GM12878 (cell line): ENCODE data around the gene YAP1. TPM values are rescaled to one million over a fixed set of nuclear protein-coding genes. Genes with fewer than 3 reads are reported as not detected.

Experiments
- ATAC-seq: fragments of 200-7000 bp; cut with Tn5 transposase; 3 replicates; pipeline ENCODE4 v1.9.1; 2020; ENCODE audit warnings: mild to moderate bottlenecking, moderate library complexity
- BruUV-seq: library from RNA; stranded (reverse); fragments of 400-500 nt; replicated peaks from 2 replicates; lab custom pipeline; 2021; lab: Mats Ljungman, UMichigan
- CTCF ChIA-PET: fragments of 300-600 bp; sonication (Branson Sonifier 250); formaldehyde crosslinking; extraction: SDS; loops from one replicate; lab custom pipeline; 2021; ENCODE audit warnings: inconsistent platforms; lab: Yijun Ruan, JAX
- POLR2A ChIA-PET: fragments of 350-600 bp; formaldehyde crosslinking; extraction: SDS; loops from one replicate; lab custom pipeline; 2021; ENCODE audit warnings: inconsistent platforms; lab: Charles Lee
- RAD21 ChIA-PET: fragments of 300-600 bp; sonication (Branson Sonifier 250); formaldehyde crosslinking; loops from one replicate; lab custom pipeline; 2023; ENCODE audit warnings: antibody characterized with exemption; ENCODE audit not compliant: unreplicated experiment; lab: Charles Lee
- SMC1A ChIA-PET: fragments of 300-600 bp; sonication (Branson Sonifier 250); formaldehyde crosslinking; loops from one replicate; lab custom pipeline; 2023; ENCODE audit not compliant: unreplicated experiment, uncharacterized antibody; lab: Charles Lee
- DNase-seq: peaks from one replicate; pipeline ENCODE4 v3.0.0-alpha.2; 2011; ENCODE audit warnings: low read depth, low spot score
- FAIRE-seq: peaks from 3 replicates; lab custom pipeline; 2011; peaks lifted over from hg19 to GRCh38; lab: Jason Lieb, UNC
- H2AFZ ChIP-seq: 2 replicates; pipeline ENCODE4 v1.6.0; 2011; ENCODE audit warnings: low read depth, low read length, control low read depth; ENCODE audit not compliant: control insufficient read depth
- H3K27ac ChIP-seq: 2 replicates; pipeline ENCODE4 v1.5.1; 2011; ENCODE audit warnings: control low read depth; ENCODE audit not compliant: control insufficient read depth, insufficient read depth
- H3K27me3 ChIP-seq, 2 experiments: replicated peaks in 1 of 2; 2 replicates each; pipeline versions ENCODE4 v1.6.0 to v1.6.1; 2011; ENCODE audit warnings: low read length in 1 of 2; ENCODE audit not compliant: control insufficient read depth in 2 of 2, insufficient read depth in 2 of 2
- H3K36me3 ChIP-seq, 2 experiments: 2 replicates each; pipeline ENCODE4 v1.5.1; 2011; ENCODE audit warnings: low read length in 1 of 2; ENCODE audit not compliant: control insufficient read depth in 2 of 2, insufficient read depth in 2 of 2
- H3K4me1 ChIP-seq: 2 replicates; pipeline ENCODE4 v1.6.1; 2011; ENCODE audit warnings: mild to moderate bottlenecking, low read length, moderate library complexity, mixed read lengths; ENCODE audit not compliant: control insufficient read depth, insufficient read depth
- H3K4me2 ChIP-seq: 2 replicates; pipeline ENCODE4 v1.6.0; 2011; ENCODE audit warnings: control low read depth; ENCODE audit not compliant: control insufficient read depth, insufficient read depth
- H3K4me3 ChIP-seq: fragments of 200-600 bp; sonication (generic); 2 replicates; pipeline ENCODE4 v1.5.1; 2016
- H3K79me2 ChIP-seq: 2 replicates; pipeline ENCODE4 v1.6.0; 2011; ENCODE audit warnings: low read length; ENCODE audit not compliant: control insufficient read depth, insufficient read depth
- H3K9ac ChIP-seq: 2 replicates; pipeline ENCODE4 v1.8.0; 2011; ENCODE audit warnings: low read length, control low read depth, mixed read lengths; ENCODE audit not compliant: control insufficient read depth, insufficient read depth
- H3K9me3 ChIP-seq: replicated peaks from 3 replicates; pipeline ENCODE4 v1.5.1; 2011; ENCODE audit warnings: mild to moderate bottlenecking, low read length; ENCODE audit not compliant: control insufficient read depth, insufficient read depth
- H4K20me1 ChIP-seq: 2 replicates; pipeline ENCODE4 v1.6.0; 2011; ENCODE audit not compliant: control insufficient read depth, insufficient read depth
- HDAC6 ChIP-seq: fragments of 200-600 bp; sonication (generic); IDR thresholded peaks from one replicate; pipeline ENCODE4 v1.8.0; 2017; ENCODE audit warnings: antibody characterized with exemption; ENCODE audit not compliant: unreplicated experiment
- IRF4 ChIP-seq: IDR thresholded peaks from 2 replicates; pipeline ENCODE4 v1.6.1; 2011; ENCODE audit warnings: low read depth, low read length
- KAT2A ChIP-seq: conservative IDR thresholded peaks from 2 replicates; pipeline ENCODE4 v1.6.1; 2011; ENCODE audit warnings: low read depth, low read length; ENCODE audit not compliant: control insufficient read depth
- PML ChIP-seq: IDR thresholded peaks from 2 replicates; pipeline ENCODE4 v1.6.1; 2012; ENCODE audit warnings: low read length, inconsistent platforms
- RFX5 ChIP-seq: IDR thresholded peaks from 2 replicates; pipeline ENCODE4 v1.6.1; 2011; ENCODE audit warnings: low read depth, low read length, improper control_type of control experiment
- SMAD1 ChIP-seq: fragments of 450-650 bp; IDR thresholded peaks from 2 replicates; pipeline ENCODE4 v1.6.1; 2018; ENCODE audit warnings: mild to moderate bottlenecking, low read depth; ENCODE audit not compliant: partially characterized antibody
- SRF ChIP-seq, 2 experiments: IDR thresholded peaks; 2 replicates each; pipeline ENCODE4 v1.6.1; 2011; ENCODE audit warnings: low read depth in 2 of 2, low read length in 2 of 2, mild to moderate bottlenecking in 1 of 2, moderate library complexity in 1 of 2
- WGBS: methylation state at CpG from one replicate; pipeline ENCODE4 v1.1.6; 2016; ENCODE audit warnings: low lambda C conversion rate; ENCODE audit not compliant: insufficient replicate concordance, insufficient coverage; ENCODE audit errors: missing lambda C conversion rate; 5-methylcytosine and 5-hydroxymethylcytosine counted together
- in situ Hi-C: fragments of 300-500 bp; cut with MboI; formaldehyde crosslinking; loops from 9 replicates; pipeline ENCODE4 v1.14.3; 2018; ENCODE audit warnings: mixed read lengths
- intact Hi-C: fragments of 100-400 bp; cut with micrococcal nuclease; formaldehyde crosslinking; loops from one replicate; pipeline ENCODE4 v1.14.2; 2022; ENCODE audit not compliant: unreplicated experiment
- polyA plus RNA-seq, 11 experiments: library from polyadenylated mRNA; depleted of rRNA in 4 of 11; unstranded in 6 of 11; stranded (reverse) in 5 of 11; fragments of >200 nt; fragmentation: Nextera tagmentation in 4 of 11; fragmentation: Illumina TruSeq in 1 of 11; extraction: Ambion mirVana in 4 of 11; extraction: Trizol in 1 of 11; gene quantifications; 1 replicate in 1 of 11; 2 replicates in 10 of 11; pipeline versions ENCODE4 v1.2.1 to v1.2.3, GENCODE V29; 2011 to 2016; ENCODE audit warnings: inconsistent platforms in 2 of 11, missing spikeins in 2 of 11, low read depth in 1 of 11
- total RNA-seq, 4 experiments: library from RNA; depleted of rRNA in 3 of 4; stranded (reverse); fragments of >200 nt in 3 of 4; fragmentation: Illumina TruSeq in 1 of 4; extraction: Trizol in 1 of 4; gene quantifications; 2 replicates each; pipeline versions ENCODE4 v1.2.1 to v1.2.3, GENCODE V29; 2013 to 2021
- TF ChIP-seq, protein P1 (sequence below): fragments of 450-650 bp; IDR thresholded peaks from 2 replicates; pipeline ENCODE4 v1.6.1; 2018; ENCODE audit warnings: borderline replicate concordance, mild to moderate bottlenecking; ENCODE audit not compliant: partially characterized antibody

The YAP1 gene
- total and polyA plus RNA-seq, 10 of the 15 experiments (the other 5 are each of a cell fraction or from before 2014, with no cell fraction given) = 0.03 to 0.33 (median 0.10) TPM; not detected in 6

DNA sequence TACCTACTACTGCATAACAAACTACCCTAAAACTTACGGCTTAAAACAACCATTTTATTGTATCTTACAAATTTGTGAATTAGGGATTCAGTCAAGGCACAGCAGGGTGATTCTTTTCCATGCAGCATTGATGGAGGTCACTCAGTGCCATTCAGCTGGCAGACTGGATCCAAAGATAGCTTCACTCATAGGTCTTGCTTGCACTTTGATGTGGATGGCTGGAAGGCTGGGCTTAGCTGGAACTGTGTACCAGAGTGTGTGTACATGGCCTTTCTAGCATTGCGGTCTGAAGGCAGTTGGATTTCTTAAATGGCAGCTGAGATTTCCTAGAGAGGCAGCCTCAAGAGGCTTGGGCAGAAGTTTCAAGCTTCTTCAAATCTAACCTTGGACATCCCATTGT, 25.0 kb downstream of the YAP1 start:
- in situ Hi-C loops (no loop called here), intact Hi-C loops (no loop called here)
- Histone ChIP-seq H3K27ac (no peak overlapping the region), H4K20me1 (no peaks in the 10 kb centered on the region), H3K4me3 (no peak overlapping the region), H3K9ac (no peak overlapping the region), H2AFZ (no peak overlapping the region), H3K4me1 (no peaks in the 10 kb centered on the region), H3K4me2 (no peak overlapping the region), H3K36me3 (no peaks in the 10 kb centered on the region), H3K9me3 (no peaks in the 10 kb centered on the region), H3K27me3 (peaks cover 0 to 2% of the 10 kb centered on the region in 2 experiments; a peak in 2 of 4 replicates), H3K79me2 (no peaks in the 10 kb centered on the region)
- DNase-seq = no peak
- no TSS peak for BruUV-seq
- SMC1A ChIA-PET = no interaction called here
- CTCF ChIA-PET = no interaction called here
- 14% methylated on average over 2 of the region's 2 CpGs for WGBS
- no peak for FAIRE-seq
- RAD21 ChIA-PET = no interaction called here
- POLR2A ChIA-PET = no interaction called here
- TF ChIP-seq PML (no peak), IRF4 (no peak), HDAC6 (no peak), KAT2A (no peak), SMAD1 (no peak), RFX5 (no peak), SRF (IDR thresholded peaks at IDR 0.05; ENCODE audit: low read depth in 2 of 2, low read length in 2 of 2) (no peak)
- TF ChIP-seq, protein P1, sequence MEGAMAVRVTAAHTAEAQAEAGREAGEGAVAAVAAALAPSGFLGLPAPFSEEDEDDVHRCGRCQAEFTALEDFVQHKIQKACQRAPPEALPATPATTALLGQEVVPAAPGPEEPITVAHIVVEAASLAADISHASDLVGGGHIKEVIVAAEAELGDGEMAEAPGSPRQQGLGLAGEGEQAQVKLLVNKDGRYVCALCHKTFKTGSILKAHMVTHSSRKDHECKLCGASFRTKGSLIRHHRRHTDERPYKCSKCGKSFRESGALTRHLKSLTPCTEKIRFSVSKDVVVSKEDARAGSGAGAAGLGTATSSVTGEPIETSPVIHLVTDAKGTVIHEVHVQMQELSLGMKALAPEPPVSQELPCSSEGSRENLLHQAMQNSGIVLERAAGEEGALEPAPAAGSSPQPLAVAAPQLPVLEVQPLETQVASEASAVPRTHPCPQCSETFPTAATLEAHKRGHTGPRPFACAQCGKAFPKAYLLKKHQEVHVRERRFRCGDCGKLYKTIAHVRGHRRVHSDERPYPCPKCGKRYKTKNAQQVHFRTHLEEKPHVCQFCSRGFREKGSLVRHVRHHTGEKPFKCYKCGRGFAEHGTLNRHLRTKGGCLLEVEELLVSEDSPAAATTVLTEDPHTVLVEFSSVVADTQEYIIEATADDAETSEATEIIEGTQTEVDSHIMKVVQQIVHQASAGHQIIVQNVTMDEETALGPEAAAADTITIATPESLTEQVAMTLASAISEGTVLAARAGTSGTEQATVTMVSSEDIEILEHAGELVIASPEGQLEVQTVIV = no peak
- ATAC-seq = no peak
